ENCODE results near the gene SDE2.
"Not testable (repeated sequence)": the region's sequence is repeated elsewhere in the genome, so short reads cannot be mapped to it uniquely, and the experiment has no call there.

SDE2 gene

GRCh38 chr1:225942574-225942973 lies 56.6 kb downstream of the SDE2 start:
- peak; percentile 44 for DNase-seq (ENCODE audit: low read depth, low spot score)

GRCh38 chr1:225941942-225942222 lies 57.3 kb downstream of the SDE2 start:
- no peak for DNase-seq (ENCODE audit: low read depth, low spot score)

- peak; percentile 50 for DNase-seq (ENCODE audit: low read depth, low spot score)
Observed at GRCh38 chr1:225941187-225941941, 57.8 kb downstream of the SDE2 start, which contains the start of gene LEFTY2. Gene LEFTY2 (minus strand): TSS chr1:225941220. CDS start chr1:225941140, 80 bp downstream.

- no peak for DNase-seq (ENCODE audit: low read depth, low spot score)
Observed at GRCh38 chr1:225940385-225941151, 58.6 kb downstream of the SDE2 start.

- DNase-seq (ENCODE audit: low read depth, low spot score), result not testable (repeated sequence)
Observed at GRCh38 chr1:225939939-225940310, 59.2 kb downstream of the SDE2 start.

- DNase-seq (ENCODE audit: low read depth, low spot score), result peak; percentile 55
Observed at GRCh38 chr1:225939097-225939938, 59.8 kb downstream of the SDE2 start.

GRCh38 chr1:225937048-225937968 lies 61.8 kb downstream of the SDE2 start:
- no peak for DNase-seq (ENCODE audit: low read depth, low spot score)

- no peak for DNase-seq (ENCODE audit: low read depth, low spot score)
Observed at GRCh38 chr1:225936523-225936922, 62.6 kb downstream of the SDE2 start.

GRCh38 chr1:225936086-225936485 lies 63.1 kb downstream of the SDE2 start:
- not testable (repeated sequence) for DNase-seq (ENCODE audit: low read depth, low spot score)

GRCh38 chr1:225934711-225935110 lies 64.4 kb downstream of the SDE2 start:
- DNase-seq (ENCODE audit: low read depth, low spot score), result no peak

GRCh38 chr1:225933072-225933471 lies 66.1 kb downstream of the SDE2 start:
- no peak for DNase-seq (ENCODE audit: low read depth, low spot score)

Measured in ELF-1 (cell line).